Small intestine (tissue), 7 donors: ENCODE data around the gene COL26A1. TPM values are rescaled to one million over a fixed set of nuclear protein-coding genes. Genes with fewer than 3 reads are reported as not detected.

Experiments
- DNase-seq, 2 donors: peaks; one replicate each; pipeline versions ENCODE4 v3.0.0 to v3.0.0-alpha.2; 2013
- FAIRE-seq: peaks from 2 replicates; lab custom pipeline; 2012; peaks lifted over from hg19 to GRCh38; lab: Jason Lieb, UNC
- H3K27ac ChIP-seq, 3 donors: one replicate each; pipeline ENCODE4 v1.5.1; 2013; ENCODE audit warnings: low read length in 2 of 3, mild to moderate bottlenecking in 2 of 3, control low read depth in 1 of 3, inconsistent platforms in 1 of 3, low read depth in 1 of 3, moderate library complexity in 1 of 3
- H3K27me3 ChIP-seq, 3 donors: one replicate each; pipeline ENCODE4 v1.6.1; 2013; ENCODE audit warnings: low read length in 3 of 3, inconsistent platforms in 1 of 3; ENCODE audit not compliant: control insufficient read depth in 3 of 3, insufficient read depth in 3 of 3
- H3K36me3 ChIP-seq, 3 donors: one replicate each; pipeline ENCODE4 v1.6.1; 2013; ENCODE audit warnings: low read length in 3 of 3, inconsistent platforms in 1 of 3, low read depth in 1 of 3, mild to moderate bottlenecking in 1 of 3, moderate library complexity in 1 of 3; ENCODE audit not compliant: control insufficient read depth in 3 of 3, insufficient read depth in 2 of 3
- H3K4me1 ChIP-seq, 3 donors: one replicate each; pipeline ENCODE4 v1.6.1; 2013; ENCODE audit warnings: low read length in 2 of 3, inconsistent platforms in 1 of 3, low read depth in 1 of 3, mild to moderate bottlenecking in 1 of 3, moderate library complexity in 1 of 3; ENCODE audit not compliant: control insufficient read depth in 3 of 3, insufficient read depth in 2 of 3
- H3K4me3 ChIP-seq, 3 donors: one replicate each; pipeline ENCODE4 v1.5.1; 2013; ENCODE audit warnings: low read length in 3 of 3, control low read depth in 1 of 3, inconsistent platforms in 1 of 3, low read depth in 1 of 3, mild to moderate bottlenecking in 1 of 3, moderate library complexity in 1 of 3
- H3K9me3 ChIP-seq, 2 donors: one replicate each; pipeline ENCODE4 v1.6.1; 2013; ENCODE audit warnings: low read depth in 1 of 2, low read length in 1 of 2; ENCODE audit not compliant: control insufficient read depth in 2 of 2, insufficient read depth in 1 of 2
- WGBS, 3 donors: extraction: QIAGEN DNeasy Blood & Tissue Kit; methylation state at CpG; one replicate each; pipeline ENCODE4 v1.1.7; 2013; 5-methylcytosine and 5-hydroxymethylcytosine counted together
- polyA plus RNA-seq, 4 donors: library from polyadenylated mRNA; stranded (reverse) in 3 of 4; unstranded in 1 of 4; fragments of 200-250 nt in 3 of 4; fragments of 120-200 nt in 1 of 4; gene quantifications; one replicate each; pipeline versions ENCODE4 v1.2.1 to v1.2.3, GENCODE V29; 2013
- donor health status: healthy with polysubstance abuse.
- donor health status: control.
- donor health status: control.
- donor health status: Bipolar disorder and iron deficiency.
- donor health status: healthy.

The COL26A1 gene
- polyA plus RNA-seq, 4 donors = 0.10 to 0.12 TPM; not detected in 2

DNA sequence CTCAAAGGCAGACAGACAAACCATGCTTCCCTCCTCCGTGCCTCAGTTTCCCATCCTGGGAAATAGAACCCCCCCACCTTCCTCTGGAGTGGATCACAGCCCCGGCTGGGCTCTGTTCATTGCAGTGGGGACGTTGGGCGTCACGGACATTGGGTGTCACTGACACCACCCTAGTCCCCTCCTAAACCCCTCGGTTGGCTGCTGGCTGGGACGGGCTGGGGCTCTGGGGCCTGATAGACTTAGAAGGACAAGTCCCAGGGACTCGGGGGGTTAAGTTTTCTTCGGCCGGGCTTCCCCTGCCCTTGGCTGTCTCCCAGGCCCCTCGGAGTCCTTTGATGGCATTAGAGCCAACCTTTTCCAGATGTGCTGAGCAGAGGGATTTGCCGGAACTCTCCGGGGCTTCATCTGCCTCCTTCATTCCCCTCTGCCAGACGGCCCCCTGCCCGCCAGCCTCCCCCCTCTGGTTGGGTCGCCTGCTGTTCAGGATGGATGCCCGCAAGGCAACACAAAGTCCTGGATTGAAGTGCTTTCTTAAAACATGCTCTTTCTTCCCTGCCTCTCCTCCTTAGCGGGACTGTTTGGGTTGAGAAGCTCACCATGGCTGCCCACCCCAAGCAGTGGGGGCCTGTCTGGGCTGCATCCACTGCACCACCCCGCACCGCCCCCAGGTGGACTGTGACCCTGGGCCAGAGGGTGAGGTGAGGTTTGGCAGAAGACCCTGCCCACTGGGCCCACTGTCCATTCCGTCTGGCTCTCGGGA, 73.0 kb downstream of the COL26A1 start:
- Histone ChIP-seq H3K4me1 (no peaks in the 10 kb centered on the region), H3K4me3 (no peak overlapping the region), H3K27me3 (peaks cover 0 to 3% (median 2%) of the 10 kb centered on the region in 3 donors), H3K27ac (no peak overlapping the region), H3K9me3 (no peaks in the 10 kb centered on the region), H3K36me3 (no peaks in the 10 kb centered on the region)
- 53 to 60% (median 58%) methylated on average over 22 of the region's 22 CpGs for WGBS, 3 donors
- DNase-seq (no peak), FAIRE-seq (no peak)

GRCh38 chr7:101436221-101436735, 73.6 kb downstream of the COL26A1 start:
- 43 to 63% (median 43%) methylated on average over 14 to 15 of the region's 15 CpGs for WGBS, 3 donors
- Histone ChIP-seq H3K27ac (no peak overlapping the region), H3K36me3 (no peaks in the 10 kb centered on the region), H3K4me1 (no peaks in the 10 kb centered on the region), H3K27me3 (peaks cover 0 to 3% (median 2%) of the 10 kb centered on the region in 3 donors), H3K9me3 (no peaks in the 10 kb centered on the region), H3K4me3 (no peak overlapping the region)
- no peak for DNase-seq
- no peak for FAIRE-seq

- 64 to 74% (median 67%) methylated on average over 19 of the region's 19 CpGs for WGBS, 3 donors
- peak in 1 of 2 donors; percentile 18 for DNase-seq
- H3K36me3 ChIP-seq = no peaks in the 10 kb centered on the region
- H3K4me3 ChIP-seq = no peak overlapping the region
- H3K4me1 ChIP-seq = no peaks in the 10 kb centered on the region
- no peak overlapping the region for H3K27ac ChIP-seq
- no peaks in the 10 kb centered on the region for H3K9me3 ChIP-seq
- peaks cover 0 to 3% (median 2%) of the 10 kb centered on the region in 3 donors for H3K27me3 ChIP-seq
- FAIRE-seq = no peak
These were observed 74.3 kb downstream of the COL26A1 start for GRCh38 chr7:101436857-101437576.

DNA sequence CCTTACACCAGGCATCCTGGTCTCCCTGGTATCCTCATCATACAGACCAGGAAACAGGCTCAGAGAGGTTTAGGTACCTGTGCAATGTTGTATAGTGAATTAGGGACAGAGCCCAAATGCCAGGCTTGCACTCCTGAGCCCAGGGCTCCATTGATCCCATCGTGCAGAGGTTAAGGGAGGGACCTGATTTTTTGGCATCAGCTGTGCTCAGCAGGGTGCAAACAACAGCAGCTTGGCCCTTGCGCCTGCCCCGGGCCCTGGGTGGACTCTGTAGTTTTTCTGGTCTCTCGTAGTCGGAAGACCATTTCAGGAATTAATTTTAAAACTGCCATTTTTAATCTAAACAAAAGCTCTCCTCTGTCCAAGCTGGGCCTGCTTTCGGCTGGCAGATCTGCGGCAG, 79.2 kb downstream of the COL26A1 start:
- FAIRE-seq = no peak
- H3K27ac ChIP-seq = no peak overlapping the region
- no peak for DNase-seq
- H3K36me3 ChIP-seq = no peaks in the 10 kb centered on the region
- no peaks in the 10 kb centered on the region for H3K9me3 ChIP-seq
- WGBS, 3 donors = 60 to 70% (median 64%) methylated on average over 7 of the region's 7 CpGs
- H3K4me1 ChIP-seq = no peaks in the 10 kb centered on the region
- peaks cover 0 to 3% (median 0%) of the 10 kb centered on the region in 3 donors for H3K27me3 ChIP-seq
- H3K4me3 ChIP-seq = no peak overlapping the region

DNA sequence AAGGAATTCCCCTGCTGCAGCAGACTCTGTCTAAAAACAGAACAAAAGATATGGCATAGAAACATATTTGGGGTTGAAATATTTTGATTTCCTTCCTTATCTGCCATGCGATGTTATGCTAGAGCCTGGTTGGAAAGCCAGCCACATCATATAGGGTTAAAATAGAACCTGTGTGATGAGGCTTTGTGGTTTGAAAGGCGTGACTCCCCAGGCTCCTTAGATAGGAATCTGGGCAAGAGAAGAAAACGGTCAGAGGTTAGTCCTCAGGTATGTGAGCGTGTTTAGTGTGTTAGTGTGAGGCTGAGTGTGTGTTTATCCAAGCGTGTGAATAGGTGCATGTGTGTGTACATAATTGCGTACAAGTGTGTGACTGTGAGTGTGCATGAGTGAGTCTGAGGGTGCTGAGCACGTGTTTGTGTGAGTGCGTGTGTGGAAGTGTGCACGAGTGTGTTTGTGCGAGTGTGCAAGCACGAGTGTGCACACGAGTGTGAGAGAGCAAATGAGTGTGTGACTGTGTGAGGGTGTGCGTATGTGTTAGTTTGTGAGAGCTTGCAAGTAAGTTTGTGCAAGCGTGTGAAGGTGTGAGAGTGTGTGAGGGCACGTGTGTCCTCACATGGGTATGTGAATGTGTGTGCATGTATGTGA, 79.9 kb downstream of the COL26A1 start:
- FAIRE-seq (no peak), DNase-seq (no peak)
- 40 to 56% (median 43%) methylated on average over 15 of the region's 15 CpGs for WGBS, 3 donors

GRCh38 chr7:101450064-101450463, 87.4 kb downstream of the COL26A1 start:
- Histone ChIP-seq H3K4me3 (no peak overlapping the region), H3K36me3 (no peaks in the 10 kb centered on the region), H3K27me3 (peaks cover 0 to 3% (median 0%) of the 10 kb centered on the region in 3 donors), H3K27ac (no peak overlapping the region), H3K4me1 (no peaks in the 10 kb centered on the region), H3K9me3 (no peaks in the 10 kb centered on the region)
- 72 to 85% (median 73%) methylated on average over 4 of the region's 4 CpGs for WGBS, 3 donors
- DNase-seq = no peak
- no peak for FAIRE-seq

More for the DNA sequence above, 79.9 kb downstream of the COL26A1 start:
- no peaks in the 10 kb centered on the region for H3K9me3 ChIP-seq
- H3K4me3 ChIP-seq = no peak overlapping the region
- H3K27me3 ChIP-seq = peaks cover 0 to 3% (median 0%) of the 10 kb centered on the region in 3 donors
- no peaks in the 10 kb centered on the region for H3K36me3 ChIP-seq
- no peaks in the 10 kb centered on the region for H3K4me1 ChIP-seq
- H3K27ac ChIP-seq = no peak overlapping the region

DNA sequence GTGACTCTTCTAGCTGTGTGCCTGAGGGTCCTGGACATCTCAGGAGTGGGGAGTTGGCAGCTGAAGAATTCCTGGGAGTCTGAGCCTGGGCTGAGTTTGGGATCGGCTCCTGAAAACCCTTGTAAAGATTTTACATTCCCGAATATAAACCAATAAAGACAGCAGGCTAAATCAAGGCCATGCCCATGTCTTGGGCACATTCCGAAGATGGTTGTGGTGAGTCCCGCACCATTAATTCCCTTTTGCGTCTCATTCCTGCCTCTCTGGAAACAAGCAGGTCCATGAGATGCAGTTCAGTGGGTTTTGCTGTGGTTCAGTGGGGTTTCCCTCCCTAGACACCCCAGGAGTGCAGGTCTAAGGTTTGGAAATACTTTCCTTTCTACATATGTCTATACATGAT, 90.9 kb downstream of the COL26A1 start:
- H3K27me3 ChIP-seq = peaks cover 0 to 3% (median 0%) of the 10 kb centered on the region in 3 donors
- WGBS, 3 donors = 84 to 85% (median 84%) methylated on average over 5 of the region's 5 CpGs
- H3K36me3 ChIP-seq = no peaks in the 10 kb centered on the region
- no peaks in the 10 kb centered on the region for H3K9me3 ChIP-seq
- H3K4me1 ChIP-seq = no peaks in the 10 kb centered on the region
- H3K4me3 ChIP-seq = no peak overlapping the region
- FAIRE-seq (no peak), DNase-seq (no peak)
- no peak overlapping the region for H3K27ac ChIP-seq
